Measurements from ENCODE around the gene FZD10.

- TF ChIP-seq CTCF (optimal IDR thresholded peaks at IDR 0.05 in 1 of 3, IDR thresholded peaks at IDR 0.05 in 1 of 3, conservative IDR thresholded peaks at IDR 0.05 in 1 of 3; ENCODE audit: extremely low read depth in 1 of 3, insufficient read depth in 2 of 3, low read length in 3 of 3) (no peak), EZH2 (IDR thresholded peaks at IDR 0.05; ENCODE audit: low read length) (no peak)
These were observed 34.1 kb upstream of the FZD10 start for GRCh38 chr12:130127912-130128789.

Measured in keratinocyte (primary cell).